Jurkat, Clone E6-1 (cell line): Measurements from ENCODE around the gene SLC41A1.

Experiments
- DNase-seq: peaks from one replicate; pipeline ENCODE4 v3.0.0-alpha.2; 2011; ENCODE audit warnings: low read depth, low spot score
- H3K4me3 ChIP-seq: 2 replicates; pipeline ENCODE4 v1.5.1; 2011; ENCODE audit warnings: mild to moderate bottlenecking, low read length, control low read depth, moderate library complexity

Gene SLC41A1

GRCh38 chr1:205739348-205740160 is 73.4 kb downstream of the SLC41A1 start:
- no peak for DNase-seq
- no peak overlapping the region for H3K4me3 ChIP-seq
